Activated CD8-positive, alpha-beta memory T cell treated with anti-CD3 and anti-CD28 coated beads, Interleukin-2, amount 50 U/mL, for 24 hours (primary cell): ENCODE results near the gene THSD4.

Experiments
- DNase-seq: peaks from one replicate; pipeline ENCODE4 v3.0.0-alpha.2; 2020; ENCODE audit errors: extremely low read depth

The THSD4 gene

GRCh38 chr15:71686221-71687050 is 571.2 kb downstream of the THSD4 start:
- DNase-seq: no peak

GRCh38 chr15:71687902-71688508 is 572.7 kb downstream of the THSD4 start:
- DNase-seq: no peak

DNA sequence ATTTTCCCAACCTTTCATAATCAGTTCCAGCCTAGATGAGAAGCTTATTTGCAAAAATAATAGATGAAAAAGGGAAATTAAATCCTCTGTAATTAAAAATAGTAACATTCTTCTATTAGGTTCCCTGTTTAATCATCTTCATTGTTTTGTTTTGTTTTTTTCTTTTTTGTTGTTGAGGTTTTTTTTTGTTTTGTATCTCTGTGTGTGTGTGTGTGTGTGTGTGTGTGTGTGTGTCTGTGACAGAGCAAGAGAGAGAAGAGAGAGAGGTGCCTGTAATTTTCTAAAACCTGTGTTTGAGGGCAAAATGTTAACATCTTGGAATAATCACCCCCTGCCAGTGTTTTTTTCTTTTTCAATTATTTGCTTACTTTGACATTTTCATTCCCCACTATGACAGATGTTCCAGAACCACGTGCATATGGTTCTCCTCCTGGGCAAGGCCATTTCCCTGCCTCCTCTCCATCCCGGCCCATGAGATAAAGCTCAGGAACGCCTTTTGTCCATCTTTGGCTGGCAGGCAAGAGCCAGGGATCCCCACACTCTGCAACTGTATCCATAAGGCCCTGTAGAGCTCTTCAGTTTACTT is 573.3 kb downstream of the THSD4 start:
- no peak for DNase-seq

GRCh38 chr15:71691081-71691457 is 575.8 kb downstream of the THSD4 start:
- DNase-seq: no peak

DNA sequence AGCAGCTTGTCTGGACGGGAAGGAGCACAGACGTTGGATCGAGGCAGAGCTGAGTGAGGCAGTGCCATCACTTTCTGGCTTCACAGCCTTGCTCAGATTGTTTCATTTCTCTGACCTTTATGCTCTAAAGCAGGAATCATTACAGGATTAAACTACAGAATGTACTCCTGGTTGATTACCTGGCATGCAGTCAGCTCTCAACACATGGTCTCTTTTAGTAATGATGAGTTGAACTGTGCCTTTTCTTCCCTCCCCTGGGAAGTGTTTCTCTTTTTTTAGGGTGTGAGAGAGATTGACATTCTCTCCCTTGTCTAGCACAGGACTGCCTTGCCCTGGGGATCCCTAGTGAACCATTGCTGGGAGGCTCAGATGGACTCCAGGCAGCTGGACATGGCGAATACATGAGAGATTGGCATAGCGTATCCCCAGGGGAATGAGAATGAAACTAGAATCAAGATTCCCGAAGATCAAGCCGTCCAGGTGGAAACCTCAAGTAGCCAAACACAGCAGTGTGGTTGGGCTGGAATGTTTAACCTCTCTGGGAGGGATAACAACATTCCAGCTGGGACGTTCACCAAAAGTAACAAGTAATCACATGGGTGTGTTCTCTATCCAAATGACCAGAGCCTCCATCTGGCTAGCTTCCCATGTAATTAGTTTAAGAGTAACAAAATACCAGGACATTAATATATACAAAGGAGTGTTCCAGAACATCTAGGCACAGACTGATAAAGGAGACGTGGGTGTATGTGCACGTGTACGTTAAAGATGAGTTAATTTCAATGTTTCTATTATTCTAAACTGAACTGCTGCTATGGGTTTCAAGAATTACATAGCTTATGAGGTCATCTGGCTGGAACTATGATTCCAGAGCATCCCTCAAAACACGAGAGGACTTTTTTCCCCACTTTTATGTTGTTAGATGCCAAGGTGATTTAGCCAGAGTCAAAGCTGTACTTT is 576.5 kb downstream of the THSD4 start:
- DNase-seq: no peak

DNA sequence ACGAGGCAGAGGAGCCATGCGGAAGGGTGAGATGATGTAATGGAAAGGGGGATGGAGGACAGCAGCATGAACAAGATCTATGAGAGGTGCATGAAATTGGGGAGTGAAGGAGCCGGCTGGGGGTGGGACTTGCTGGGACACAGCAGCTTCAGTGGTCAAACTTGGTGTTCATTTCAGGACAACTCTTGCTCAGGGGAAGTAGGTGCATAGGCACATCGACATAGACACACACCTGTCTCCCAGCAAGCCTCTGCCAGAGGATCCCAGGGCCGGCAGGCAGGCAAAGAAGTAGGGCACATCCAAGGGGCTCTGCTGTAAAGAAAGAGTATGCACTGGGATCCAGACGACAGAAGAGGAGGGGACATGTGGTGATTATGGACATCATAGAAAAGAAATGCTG is 582.0 kb downstream of the THSD4 start:
- no peak for DNase-seq

GRCh38 chr15:71698030-71698429 is 582.8 kb downstream of the THSD4 start:
- DNase-seq: no peak

- DNase-seq: no peak
These were observed 583.5 kb downstream of the THSD4 start for GRCh38 chr15:71698742-71699141.

DNA sequence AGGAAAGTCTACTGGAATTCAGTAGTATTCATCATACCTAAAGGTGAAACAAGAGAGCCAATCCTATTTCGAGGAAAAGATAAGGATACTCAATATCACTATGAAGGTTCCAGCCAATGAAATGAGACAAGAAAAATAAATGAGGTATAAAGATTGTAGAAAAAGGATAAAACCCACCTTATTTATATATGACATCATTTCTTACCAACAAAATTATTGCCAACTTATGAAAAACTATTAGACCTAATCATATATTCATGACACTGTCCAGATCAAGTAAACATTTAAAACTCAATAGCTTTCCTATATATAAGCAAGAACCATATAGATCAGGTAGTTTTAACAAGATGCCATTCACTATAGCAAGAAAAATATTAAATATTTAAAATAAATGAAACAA is 584.7 kb downstream of the THSD4 start:
- DNase-seq: no peak

- DNase-seq: no peak
These were observed 586.5 kb downstream of the THSD4 start for GRCh38 chr15:71701808-71702207.

GRCh38 chr15:71702496-71702895 is 587.2 kb downstream of the THSD4 start:
- no peak for DNase-seq

- no peak for DNase-seq
These were observed 589.9 kb downstream of the THSD4 start for GRCh38 chr15:71705151-71705550.

- DNase-seq: no peak
These were observed 591.4 kb downstream of the THSD4 start for GRCh38 chr15:71706461-71707229.

DNA sequence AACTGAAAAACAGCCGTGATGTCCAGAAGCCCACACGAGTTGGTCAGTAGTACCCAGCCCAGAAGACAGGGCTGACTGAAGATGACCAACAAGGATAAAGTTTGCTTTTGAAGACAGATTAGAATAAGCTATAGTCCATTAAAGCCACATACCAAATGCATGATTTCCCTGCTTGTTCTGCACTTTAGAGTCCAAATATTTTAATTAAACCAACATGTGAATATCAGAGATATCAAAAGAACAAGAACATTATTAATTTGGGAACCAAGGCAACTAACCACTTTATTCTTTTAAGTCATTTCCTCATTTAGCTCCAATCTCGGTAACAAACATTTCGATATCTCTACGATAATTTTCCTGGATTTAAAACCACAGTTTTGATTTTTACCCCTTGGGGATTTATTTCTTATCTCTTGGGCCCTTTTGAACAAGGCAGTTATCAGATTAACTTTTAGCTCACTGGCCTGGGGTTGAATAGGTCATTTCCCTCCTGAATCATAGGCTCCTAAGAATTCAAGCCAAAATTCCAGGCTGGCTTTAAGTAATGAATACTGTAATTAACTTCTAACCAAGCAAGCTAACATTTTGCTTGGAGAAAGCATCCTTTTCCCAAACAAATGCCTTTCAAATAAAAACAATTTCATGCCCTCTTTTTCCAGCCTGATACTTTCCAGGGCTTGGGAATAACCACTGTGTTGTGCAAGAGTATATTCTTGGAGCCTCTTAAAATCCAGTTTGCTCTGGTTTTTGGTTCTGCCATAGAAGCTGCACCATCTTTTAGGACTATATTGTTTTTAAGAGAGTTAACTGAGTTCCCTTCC is 592.2 kb downstream of the THSD4 start:
- no peak for DNase-seq

- no peak for DNase-seq
These were observed 592.8 kb downstream of the THSD4 start for GRCh38 chr15:71708051-71708429.

- DNase-seq: no peak
These were observed 593.5 kb downstream of the THSD4 start for GRCh38 chr15:71708741-71709140.

DNA sequence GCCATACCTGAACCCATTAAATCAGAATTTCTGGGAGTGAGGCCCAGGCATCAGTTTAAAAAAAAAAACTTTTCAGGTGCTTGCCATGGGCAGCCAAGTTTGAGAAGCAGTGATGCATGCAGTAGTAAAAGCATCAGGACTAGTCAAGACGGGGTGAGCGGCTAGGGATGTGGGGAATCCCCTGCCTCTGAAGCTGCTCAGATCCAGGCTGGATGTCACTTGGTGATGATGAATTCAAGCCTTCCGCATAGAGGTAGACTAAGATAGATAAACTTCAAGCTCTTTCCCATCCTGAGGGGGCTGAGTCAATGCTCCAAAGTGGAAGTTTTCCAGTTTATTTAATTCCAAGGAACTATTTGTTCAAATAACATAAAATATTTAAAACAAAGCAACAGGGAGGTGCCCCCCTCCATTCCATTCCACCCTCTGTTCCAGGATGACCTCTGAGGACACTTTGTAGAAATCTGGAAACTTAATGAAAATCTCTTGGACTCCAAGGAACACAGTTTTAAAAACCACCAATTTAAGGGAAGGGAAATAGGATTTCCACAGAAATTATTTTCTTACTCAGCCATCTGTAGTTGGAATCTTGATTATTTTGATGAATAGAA is 594.6 kb downstream of the THSD4 start:
- no peak for DNase-seq

- no peak for DNase-seq
These were observed 596.9 kb downstream of the THSD4 start for GRCh38 chr15:71712182-71712581.

DNA sequence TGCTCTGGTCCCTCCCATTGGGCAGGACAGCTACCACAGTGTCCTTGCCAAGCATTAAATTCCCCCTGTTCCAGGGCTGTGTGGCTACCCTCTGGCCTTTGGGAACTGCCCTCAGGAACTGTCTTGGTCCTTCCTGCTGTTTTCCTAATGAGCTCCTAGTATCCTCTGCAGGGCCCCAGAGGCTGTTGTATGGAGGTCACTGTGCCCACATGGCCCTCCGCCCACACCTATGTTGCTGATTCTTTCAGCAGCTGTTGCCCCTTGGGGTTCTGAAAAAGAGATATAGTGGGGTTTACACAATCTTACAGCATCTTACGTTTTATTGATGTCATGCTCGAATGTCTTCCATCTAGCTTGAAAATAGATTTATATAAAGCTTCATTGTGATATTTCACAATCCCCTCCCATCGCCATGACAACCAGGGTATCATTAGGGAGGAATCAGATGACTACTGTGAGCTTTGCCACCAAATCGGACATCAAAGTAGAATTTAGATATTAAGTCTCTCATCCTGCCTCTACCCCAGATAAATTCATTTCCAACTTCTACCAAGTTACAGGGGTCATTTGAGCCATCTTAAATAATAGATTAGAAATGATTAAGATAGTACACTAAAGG is 598.0 kb downstream of the THSD4 start:
- no peak for DNase-seq

- DNase-seq: no peak
These were observed 600.6 kb downstream of the THSD4 start for GRCh38 chr15:71715914-71716313.
